Smooth muscle cell (in vitro differentiated cells): Measurements from ENCODE around the gene CASTOR1. TPM values are rescaled to one million over a fixed set of nuclear protein-coding genes. Genes with fewer than 3 reads are reported as not detected.
A peak's percentile ranks its signal among the peaks of the same experiment; 100 is the strongest.

Experiments
- DNase-seq: peaks from one replicate; lab custom pipeline; 2025; ENCODE audit not compliant: unreplicated experiment; lab: John Stamatoyannopoulos, UW
- H2AFZ ChIP-seq: fragments of 200-600 bp; sonication (generic); 2 replicates; pipeline ENCODE4 v1.6.0; 2016; ENCODE audit warnings: antibody characterized with exemption, low read depth, mild to moderate bottlenecking
- H3F3A ChIP-seq: fragments of 200-600 bp; sonication (generic); 2 replicates; pipeline ENCODE4 v1.6.0; 2017; ENCODE audit warnings: antibody characterized with exemption, low read depth
- H3K27ac ChIP-seq: fragments of 200-600 bp; sonication (generic); 2 replicates; pipeline ENCODE4 v1.5.1; 2016; ENCODE audit warnings: low read depth, mild to moderate bottlenecking
- H3K27me3 ChIP-seq: fragments of 200-600 bp; sonication (generic); 2 replicates; pipeline ENCODE4 v1.6.1; 2016; ENCODE audit warnings: low read depth, mild to moderate bottlenecking
- H3K36me3 ChIP-seq: fragments of 200-600 bp; sonication (generic); 2 replicates; pipeline ENCODE4 v1.5.1; 2016; ENCODE audit warnings: low read depth
- H3K4me1 ChIP-seq: fragments of 200-600 bp; sonication (generic); 2 replicates; pipeline ENCODE4 v1.5.1; 2016; ENCODE audit warnings: low read depth
- H3K4me2 ChIP-seq: fragments of 200-600 bp; sonication (generic); 2 replicates; pipeline ENCODE4 v1.6.0; 2016; ENCODE audit warnings: mild to moderate bottlenecking
- H3K4me3 ChIP-seq: fragments of 200-600 bp; sonication (generic); 2 replicates; pipeline ENCODE4 v1.5.1; 2016; ENCODE audit warnings: mild to moderate bottlenecking
- H3K79me2 ChIP-seq: fragments of 200-600 bp; sonication (generic); 2 replicates; pipeline ENCODE4 v1.6.0; 2016; ENCODE audit warnings: low read depth, mild to moderate bottlenecking
- H3K9ac ChIP-seq: fragments of 200-600 bp; sonication (generic); 2 replicates; pipeline ENCODE4 v1.6.0; 2016; ENCODE audit warnings: low read depth
- H3K9me3 ChIP-seq: fragments of 200-600 bp; sonication (generic); replicated peaks from 2 replicates; pipeline ENCODE4 v1.5.1; 2016; ENCODE audit warnings: low read depth
- H4K20me1 ChIP-seq: fragments of 200-600 bp; sonication (generic); 2 replicates; pipeline ENCODE4 v1.6.0; 2016; ENCODE audit warnings: low read depth
- WGBS: methylation state at CpG from one replicate; pipeline ENCODE4 v1.1.7; 2016; ENCODE audit warnings: low lambda C conversion rate; 5-methylcytosine and 5-hydroxymethylcytosine counted together
- polyA plus RNA-seq: library from polyadenylated mRNA; unstranded; fragments of >200 nt; fragmentation: Nextera tagmentation; extraction: Ambion mirVana; gene quantifications from 2 replicates; pipeline ENCODE4 v1.2.1, GENCODE V29; 2016
- total RNA-seq: library from RNA; depleted of rRNA; stranded (reverse); fragments of >200 nt; gene quantifications from 2 replicates; pipeline ENCODE4 v1.2.3, GENCODE V29; 2014
- TF ChIP-seq, protein P1 (sequence below): fragments of 200-600 bp; sonication (generic); IDR thresholded peaks from 2 replicates; pipeline ENCODE4 v1.5.1; 2017; ENCODE audit warnings: borderline replicate concordance, mild to moderate bottlenecking, antibody characterized with exemption; ENCODE audit not compliant: insufficient read depth, poor library complexity, severe bottlenecking

The CASTOR1 gene
- total and polyA plus RNA-seq, 2 experiments from 2014 or later = 9.8 to 21.8 TPM

DNA sequence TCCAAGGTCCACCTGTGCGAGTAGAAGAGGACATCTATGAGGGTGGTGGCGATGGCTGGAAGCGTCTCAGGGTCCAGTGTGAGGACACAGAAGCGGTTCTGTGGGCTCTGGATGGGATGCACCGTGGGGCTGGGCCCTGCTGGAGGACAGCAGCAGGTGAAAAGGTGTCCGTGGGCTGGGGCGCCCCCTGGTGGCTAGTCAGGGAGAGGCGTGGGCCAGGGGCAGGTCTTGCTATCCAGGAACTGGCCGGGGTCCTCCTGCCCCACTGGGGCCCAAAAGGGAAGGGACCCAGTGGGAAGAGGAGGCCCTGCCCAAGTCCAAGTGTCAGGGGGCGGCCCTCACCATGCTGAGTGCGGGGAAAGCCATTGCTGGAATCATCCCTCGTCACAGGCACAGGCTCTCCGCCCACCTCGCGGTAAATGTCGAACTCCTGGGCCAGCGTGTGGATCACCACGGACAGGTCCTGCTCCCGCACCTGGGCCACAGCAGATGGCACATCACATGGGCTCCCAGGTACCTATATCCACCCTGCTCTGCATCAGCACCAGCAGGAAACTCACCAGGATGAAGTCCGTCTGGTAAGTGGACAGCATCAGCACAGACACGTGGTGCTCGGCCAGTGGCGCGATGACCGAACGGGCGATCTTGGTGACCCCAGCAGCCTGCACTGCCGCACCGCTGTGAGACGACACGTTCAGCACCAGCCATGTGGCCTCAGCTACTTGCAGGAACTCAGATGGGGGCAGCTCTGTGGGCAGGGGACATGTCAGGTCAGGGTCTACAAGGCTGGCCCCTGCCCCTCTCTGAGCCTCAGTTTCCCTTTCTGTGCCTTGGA, 2.3 kb downstream of the CASTOR1 start:
- no peaks in the 10 kb centered on the region for H3K27me3 ChIP-seq
- no peak overlapping the region for H3K4me3 ChIP-seq
- H2AFZ ChIP-seq = no peak overlapping the region
- H3K9ac ChIP-seq = no peak overlapping the region
- H3K27ac ChIP-seq = no peak overlapping the region
- H3K79me2 ChIP-seq = no peaks in the 10 kb centered on the region
- H3K4me1 ChIP-seq = peaks cover 14% of the 10 kb centered on the region
- no peak overlapping the region for H3K4me2 ChIP-seq
- WGBS = 73% methylated on average over 31 of the region's 31 CpGs
- DNase-seq = peak; percentile 20
- peaks cover 17% of the 10 kb centered on the region for H3F3A ChIP-seq
- no peaks in the 10 kb centered on the region for H3K36me3 ChIP-seq
- H3K9me3 ChIP-seq = no peaks in the 10 kb centered on the region
- H4K20me1 ChIP-seq = peaks cover 23% of the 10 kb centered on the region
- TF ChIP-seq, protein P1, sequence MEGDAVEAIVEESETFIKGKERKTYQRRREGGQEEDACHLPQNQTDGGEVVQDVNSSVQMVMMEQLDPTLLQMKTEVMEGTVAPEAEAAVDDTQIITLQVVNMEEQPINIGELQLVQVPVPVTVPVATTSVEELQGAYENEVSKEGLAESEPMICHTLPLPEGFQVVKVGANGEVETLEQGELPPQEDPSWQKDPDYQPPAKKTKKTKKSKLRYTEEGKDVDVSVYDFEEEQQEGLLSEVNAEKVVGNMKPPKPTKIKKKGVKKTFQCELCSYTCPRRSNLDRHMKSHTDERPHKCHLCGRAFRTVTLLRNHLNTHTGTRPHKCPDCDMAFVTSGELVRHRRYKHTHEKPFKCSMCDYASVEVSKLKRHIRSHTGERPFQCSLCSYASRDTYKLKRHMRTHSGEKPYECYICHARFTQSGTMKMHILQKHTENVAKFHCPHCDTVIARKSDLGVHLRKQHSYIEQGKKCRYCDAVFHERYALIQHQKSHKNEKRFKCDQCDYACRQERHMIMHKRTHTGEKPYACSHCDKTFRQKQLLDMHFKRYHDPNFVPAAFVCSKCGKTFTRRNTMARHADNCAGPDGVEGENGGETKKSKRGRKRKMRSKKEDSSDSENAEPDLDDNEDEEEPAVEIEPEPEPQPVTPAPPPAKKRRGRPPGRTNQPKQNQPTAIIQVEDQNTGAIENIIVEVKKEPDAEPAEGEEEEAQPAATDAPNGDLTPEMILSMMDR = peak; percentile 90

- peaks cover 14% of the 10 kb centered on the region for H3K4me1 ChIP-seq
- WGBS = 94% methylated on average over 5 of the region's 5 CpGs
- DNase-seq = no peak
- no peaks in the 10 kb centered on the region for H3K79me2 ChIP-seq
- H3K27ac ChIP-seq = no peak overlapping the region
- no peak overlapping the region for H3K4me2 ChIP-seq
- peaks cover 16% of the 10 kb centered on the region for H4K20me1 ChIP-seq
- no peak overlapping the region for H3K9ac ChIP-seq
- no peak overlapping the region for H3K4me3 ChIP-seq
- TF ChIP-seq, protein P1 = no peak
- no peaks in the 10 kb centered on the region for H3K27me3 ChIP-seq
- no peak overlapping the region for H2AFZ ChIP-seq
- H3K9me3 ChIP-seq = no peaks in the 10 kb centered on the region
- H3F3A ChIP-seq = peaks cover 15% of the 10 kb centered on the region
- H3K36me3 ChIP-seq = no peaks in the 10 kb centered on the region
Measured at GRCh38 chr22:30286331-30286730, 3.0 kb downstream of the CASTOR1 start.

DNA sequence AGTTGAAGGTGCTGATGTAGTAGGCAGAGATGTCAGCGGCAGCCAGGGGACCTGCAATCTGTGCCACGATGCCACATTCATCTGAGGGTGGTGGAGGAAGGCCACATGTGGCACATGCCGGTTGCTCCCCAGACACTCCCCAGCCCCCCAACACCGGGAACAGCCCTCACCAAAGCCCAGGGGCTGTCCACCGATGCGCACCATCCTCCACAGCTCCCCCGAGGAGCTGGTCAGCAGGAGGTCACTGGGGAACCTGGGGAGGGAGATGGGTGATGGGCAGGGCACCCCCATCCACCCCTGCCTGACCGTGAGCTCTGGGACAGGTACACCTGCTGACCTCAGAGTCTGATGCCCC, 3.5 kb downstream of the CASTOR1 start:
- Histone ChIP-seq H3F3A (peaks cover 10% of the 10 kb centered on the region), H3K4me2 (no peak overlapping the region), H3K27me3 (no peaks in the 10 kb centered on the region), H3K79me2 (no peaks in the 10 kb centered on the region), H3K9ac (no peak overlapping the region), H2AFZ (no peak overlapping the region), H3K27ac (no peak overlapping the region), H3K4me1 (peaks cover 14% of the 10 kb centered on the region), H4K20me1 (peaks cover 14% of the 10 kb centered on the region), H3K9me3 (no peaks in the 10 kb centered on the region), H3K4me3 (no peak overlapping the region), H3K36me3 (no peaks in the 10 kb centered on the region)
- TF ChIP-seq, protein P1 = no peak
- 97% methylated on average over 8 of the region's 8 CpGs for WGBS
- no peak for DNase-seq
